ENCODE measurements around the gene ENPP3.

DNA sequence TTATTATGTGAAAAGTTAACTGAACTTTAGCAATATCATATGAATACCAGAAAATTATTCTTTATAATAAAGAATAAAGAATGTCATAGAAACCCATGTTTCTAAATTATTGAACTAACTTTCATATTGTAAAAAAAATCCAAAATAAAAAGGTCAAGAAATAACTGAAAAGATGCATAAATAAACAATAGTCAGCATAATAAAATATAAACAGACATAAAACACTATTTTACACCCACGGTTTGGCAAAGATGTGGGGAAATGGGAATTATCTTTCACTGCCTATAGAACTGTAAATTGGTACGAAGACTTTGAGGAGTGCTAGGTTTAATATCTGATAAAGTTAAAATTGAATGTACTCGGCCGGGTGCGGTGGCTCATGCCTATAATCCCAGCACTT lies 108.4 kb downstream of the ENPP3 start:
- TF ChIP-seq POLR2A (IDR thresholded peaks at IDR 0.05): no peak
- TF ChIP-seq CTCF (IDR thresholded peaks at IDR 0.05): no peak
